ENCODE measurements around the gene GGTA1.

DNA sequence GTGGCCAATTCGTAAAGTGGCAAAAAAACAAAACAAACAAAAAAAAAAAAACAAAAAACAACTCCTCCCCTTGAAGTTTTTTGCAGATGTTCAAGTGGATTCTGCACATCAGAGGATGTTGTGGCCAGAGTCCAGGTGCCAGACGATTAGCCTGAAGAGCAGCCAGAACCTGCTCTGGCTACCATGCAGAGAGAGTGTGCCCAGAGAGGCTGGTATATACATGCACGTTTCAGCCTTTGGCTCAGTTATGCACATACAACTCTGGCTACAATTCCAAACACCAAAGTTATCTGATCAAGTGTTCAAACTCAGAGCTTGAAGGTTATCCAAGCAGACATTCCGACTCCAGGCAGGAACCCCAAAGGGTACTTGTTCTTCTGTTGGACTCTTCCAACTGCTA, 34.7 kb downstream of the GGTA1 start:
- TF ChIP-seq, protein P1, sequence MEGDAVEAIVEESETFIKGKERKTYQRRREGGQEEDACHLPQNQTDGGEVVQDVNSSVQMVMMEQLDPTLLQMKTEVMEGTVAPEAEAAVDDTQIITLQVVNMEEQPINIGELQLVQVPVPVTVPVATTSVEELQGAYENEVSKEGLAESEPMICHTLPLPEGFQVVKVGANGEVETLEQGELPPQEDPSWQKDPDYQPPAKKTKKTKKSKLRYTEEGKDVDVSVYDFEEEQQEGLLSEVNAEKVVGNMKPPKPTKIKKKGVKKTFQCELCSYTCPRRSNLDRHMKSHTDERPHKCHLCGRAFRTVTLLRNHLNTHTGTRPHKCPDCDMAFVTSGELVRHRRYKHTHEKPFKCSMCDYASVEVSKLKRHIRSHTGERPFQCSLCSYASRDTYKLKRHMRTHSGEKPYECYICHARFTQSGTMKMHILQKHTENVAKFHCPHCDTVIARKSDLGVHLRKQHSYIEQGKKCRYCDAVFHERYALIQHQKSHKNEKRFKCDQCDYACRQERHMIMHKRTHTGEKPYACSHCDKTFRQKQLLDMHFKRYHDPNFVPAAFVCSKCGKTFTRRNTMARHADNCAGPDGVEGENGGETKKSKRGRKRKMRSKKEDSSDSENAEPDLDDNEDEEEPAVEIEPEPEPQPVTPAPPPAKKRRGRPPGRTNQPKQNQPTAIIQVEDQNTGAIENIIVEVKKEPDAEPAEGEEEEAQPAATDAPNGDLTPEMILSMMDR (IDR thresholded peaks at IDR 0.05; ENCODE audit: low read length) = no peak
- TF ChIP-seq EZH2 (IDR thresholded peaks at IDR 0.05; ENCODE audit: borderline replicate concordance, low read length) = no peak

All from OCI-LY1 (cell line).